HepG2 (cell line): ENCODE results near the gene SLC17A9. TPM values are rescaled to one million over a fixed set of nuclear protein-coding genes. Genes with fewer than 3 reads are reported as not detected.
A peak's percentile ranks its signal among the peaks of the same experiment; 100 is the strongest.

Experiments
- BATF2 ChIP-seq: sonication (generic); formaldehyde crosslinking; IDR thresholded peaks from 2 replicates; pipeline ENCODE4 v1.8.0; 2022; ENCODE audit warnings: mild to moderate bottlenecking, missing genetic modification reagents, moderate library complexity
- BORCS8-MEF2B ChIP-seq: sonication (generic); formaldehyde crosslinking; IDR thresholded peaks from 2 replicates; pipeline ENCODE4 v1.8.0; 2022; ENCODE audit warnings: mild to moderate bottlenecking, missing genetic modification reagents
- CREBL2 ChIP-seq: sonication (generic); formaldehyde crosslinking; IDR thresholded peaks from 2 replicates; pipeline ENCODE4 v1.8.1; 2023; ENCODE audit warnings: missing genetic modification reagents, mild to moderate bottlenecking, borderline replicate concordance
- EED ChIP-seq: sonication (generic); formaldehyde crosslinking; IDR thresholded peaks from 2 replicates; pipeline ENCODE4 v1.5.0; 2020; ENCODE audit warnings: mild to moderate bottlenecking, missing genetic modification reagents
- ELF4 ChIP-seq: sonication (generic); formaldehyde crosslinking; IDR thresholded peaks from 2 replicates; pipeline ENCODE4 v1.5.0; 2020; ENCODE audit warnings: missing genetic modification reagents, mild to moderate bottlenecking, moderate library complexity, borderline replicate concordance
- GPN1 ChIP-seq: sonication (generic); formaldehyde crosslinking; IDR thresholded peaks from 2 replicates; pipeline ENCODE4 v1.5.1; 2020; ENCODE audit warnings: missing genetic modification reagents, borderline replicate concordance
- KLF11 ChIP-seq: IDR thresholded peaks from 2 replicates; pipeline ENCODE4 v1.6.1; 2016; ENCODE audit warnings: missing compliant biosample characterization
- RBAK ChIP-seq: sonication (generic); formaldehyde crosslinking; IDR thresholded peaks from 2 replicates; pipeline ENCODE4 v1.5.1; 2020; ENCODE audit warnings: mild to moderate bottlenecking, missing genetic modification reagents
- SMC3 ChIP-seq: IDR thresholded peaks from 2 replicates; pipeline ENCODE4 v1.6.1; 2011; ENCODE audit warnings: low read length, improper control_type of control experiment
- SNAPC2 ChIP-seq: sonication (generic); formaldehyde crosslinking; IDR thresholded peaks from 2 replicates; pipeline ENCODE4 v1.8.1; 2022; ENCODE audit warnings: mild to moderate bottlenecking, missing genetic modification reagents
- ZNF12 ChIP-seq: sonication (generic); formaldehyde crosslinking; IDR thresholded peaks from 2 replicates; pipeline ENCODE4 v1.5.0; 2020; ENCODE audit warnings: missing genetic modification reagents
- ZNF777 ChIP-seq: sonication (generic); formaldehyde crosslinking; IDR thresholded peaks from 2 replicates; pipeline ENCODE4 v1.4.0; 2020; ENCODE audit warnings: missing genetic modification reagents
- polyA plus RNA-seq, 8 experiments: library from polyadenylated mRNA; depleted of rRNA in 3 of 8; stranded (reverse) in 7 of 8; unstranded in 1 of 8; fragments of >200 nt; fragmentation: Illumina TruSeq in 4 of 8; extraction: Trizol in 4 of 8; gene quantifications; 2 replicates each; pipeline versions ENCODE4 v1.2.1 to v1.2.3, GENCODE V29; 2011 to 2016; ENCODE audit warnings: low read depth in 4 of 8, missing spikeins in 1 of 8, mixed read lengths in 1 of 8; ENCODE audit not compliant: insufficient read depth in 1 of 8
- total RNA-seq, 5 experiments: library from RNA; depleted of rRNA; stranded (reverse); fragments of >200 nt; fragmentation: Illumina TruSeq; extraction: Trizol; gene quantifications; 2 replicates each; pipeline ENCODE4 v1.2.3, GENCODE V29; 2016; ENCODE audit warnings: low read depth in 1 of 5
- TF ChIP-seq, protein P1 (sequence below): sonication (generic); formaldehyde crosslinking; IDR thresholded peaks from 2 replicates; pipeline ENCODE4 v1.4.0; 2020; ENCODE audit warnings: missing genetic modification reagents
- TF ChIP-seq, protein P2 (sequence below): sonication (generic); formaldehyde crosslinking; IDR thresholded peaks from 2 replicates; pipeline ENCODE4 v1.4.0; 2020; ENCODE audit warnings: missing genetic modification reagents
- TF ChIP-seq, protein P3 (sequence below): sonication (generic); formaldehyde crosslinking; IDR thresholded peaks from 2 replicates; pipeline ENCODE4 v1.4.0; 2020; ENCODE audit warnings: missing genetic modification reagents

The SLC17A9 gene
- total and polyA plus RNA-seq, 2 of the 13 experiments (the other 11 are each of a cell fraction or from before 2014, with no cell fraction given) = 110 to 191 TPM

- TF ChIP-seq, protein P1, sequence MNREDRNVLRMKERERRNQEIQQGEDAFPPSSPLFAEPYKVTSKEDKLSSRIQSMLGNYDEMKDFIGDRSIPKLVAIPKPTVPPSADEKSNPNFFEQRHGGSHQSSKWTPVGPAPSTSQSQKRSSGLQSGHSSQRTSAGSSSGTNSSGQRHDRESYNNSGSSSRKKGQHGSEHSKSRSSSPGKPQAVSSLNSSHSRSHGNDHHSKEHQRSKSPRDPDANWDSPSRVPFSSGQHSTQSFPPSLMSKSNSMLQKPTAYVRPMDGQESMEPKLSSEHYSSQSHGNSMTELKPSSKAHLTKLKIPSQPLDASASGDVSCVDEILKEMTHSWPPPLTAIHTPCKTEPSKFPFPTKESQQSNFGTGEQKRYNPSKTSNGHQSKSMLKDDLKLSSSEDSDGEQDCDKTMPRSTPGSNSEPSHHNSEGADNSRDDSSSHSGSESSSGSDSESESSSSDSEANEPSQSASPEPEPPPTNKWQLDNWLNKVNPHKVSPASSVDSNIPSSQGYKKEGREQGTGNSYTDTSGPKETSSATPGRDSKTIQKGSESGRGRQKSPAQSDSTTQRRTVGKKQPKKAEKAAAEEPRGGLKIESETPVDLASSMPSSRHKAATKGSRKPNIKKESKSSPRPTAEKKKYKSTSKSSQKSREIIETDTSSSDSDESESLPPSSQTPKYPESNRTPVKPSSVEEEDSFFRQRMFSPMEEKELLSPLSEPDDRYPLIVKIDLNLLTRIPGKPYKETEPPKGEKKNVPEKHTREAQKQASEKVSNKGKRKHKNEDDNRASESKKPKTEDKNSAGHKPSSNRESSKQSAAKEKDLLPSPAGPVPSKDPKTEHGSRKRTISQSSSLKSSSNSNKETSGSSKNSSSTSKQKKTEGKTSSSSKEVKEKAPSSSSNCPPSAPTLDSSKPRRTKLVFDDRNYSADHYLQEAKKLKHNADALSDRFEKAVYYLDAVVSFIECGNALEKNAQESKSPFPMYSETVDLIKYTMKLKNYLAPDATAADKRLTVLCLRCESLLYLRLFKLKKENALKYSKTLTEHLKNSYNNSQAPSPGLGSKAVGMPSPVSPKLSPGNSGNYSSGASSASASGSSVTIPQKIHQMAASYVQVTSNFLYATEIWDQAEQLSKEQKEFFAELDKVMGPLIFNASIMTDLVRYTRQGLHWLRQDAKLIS (CRISPR knock-in tag) = peak; percentile 53; the same call in 1 of the 2 replicates
- TF ChIP-seq ZNF12 (CRISPR knock-in tag) (no peak; the same call in 1 of the 2 replicates), EED (CRISPR knock-in tag) (peak; percentile 86), CREBL2 (CRISPR knock-in tag) (no peak), ELF4 (no peak), RBAK (CRISPR knock-in tag) (peak; percentile 12; the same call in 1 of the 2 replicates), SNAPC2 (no peak), SMC3 (peak; percentile 61; the same call in 1 of the 2 replicates), KLF11 (CRISPR knock-in tag) (peak; percentile 69; the same call in 1 of the 2 replicates), GPN1 (CRISPR knock-in tag) (peak; percentile 39; the same call in 1 of the 2 replicates), BATF2 (0 out of 2 replicates have a peak, but pooled peaks have one; percentile 45), ZNF777 (peak; percentile 91), BORCS8-MEF2B (peak; percentile 81)
- TF ChIP-seq, protein P2, sequence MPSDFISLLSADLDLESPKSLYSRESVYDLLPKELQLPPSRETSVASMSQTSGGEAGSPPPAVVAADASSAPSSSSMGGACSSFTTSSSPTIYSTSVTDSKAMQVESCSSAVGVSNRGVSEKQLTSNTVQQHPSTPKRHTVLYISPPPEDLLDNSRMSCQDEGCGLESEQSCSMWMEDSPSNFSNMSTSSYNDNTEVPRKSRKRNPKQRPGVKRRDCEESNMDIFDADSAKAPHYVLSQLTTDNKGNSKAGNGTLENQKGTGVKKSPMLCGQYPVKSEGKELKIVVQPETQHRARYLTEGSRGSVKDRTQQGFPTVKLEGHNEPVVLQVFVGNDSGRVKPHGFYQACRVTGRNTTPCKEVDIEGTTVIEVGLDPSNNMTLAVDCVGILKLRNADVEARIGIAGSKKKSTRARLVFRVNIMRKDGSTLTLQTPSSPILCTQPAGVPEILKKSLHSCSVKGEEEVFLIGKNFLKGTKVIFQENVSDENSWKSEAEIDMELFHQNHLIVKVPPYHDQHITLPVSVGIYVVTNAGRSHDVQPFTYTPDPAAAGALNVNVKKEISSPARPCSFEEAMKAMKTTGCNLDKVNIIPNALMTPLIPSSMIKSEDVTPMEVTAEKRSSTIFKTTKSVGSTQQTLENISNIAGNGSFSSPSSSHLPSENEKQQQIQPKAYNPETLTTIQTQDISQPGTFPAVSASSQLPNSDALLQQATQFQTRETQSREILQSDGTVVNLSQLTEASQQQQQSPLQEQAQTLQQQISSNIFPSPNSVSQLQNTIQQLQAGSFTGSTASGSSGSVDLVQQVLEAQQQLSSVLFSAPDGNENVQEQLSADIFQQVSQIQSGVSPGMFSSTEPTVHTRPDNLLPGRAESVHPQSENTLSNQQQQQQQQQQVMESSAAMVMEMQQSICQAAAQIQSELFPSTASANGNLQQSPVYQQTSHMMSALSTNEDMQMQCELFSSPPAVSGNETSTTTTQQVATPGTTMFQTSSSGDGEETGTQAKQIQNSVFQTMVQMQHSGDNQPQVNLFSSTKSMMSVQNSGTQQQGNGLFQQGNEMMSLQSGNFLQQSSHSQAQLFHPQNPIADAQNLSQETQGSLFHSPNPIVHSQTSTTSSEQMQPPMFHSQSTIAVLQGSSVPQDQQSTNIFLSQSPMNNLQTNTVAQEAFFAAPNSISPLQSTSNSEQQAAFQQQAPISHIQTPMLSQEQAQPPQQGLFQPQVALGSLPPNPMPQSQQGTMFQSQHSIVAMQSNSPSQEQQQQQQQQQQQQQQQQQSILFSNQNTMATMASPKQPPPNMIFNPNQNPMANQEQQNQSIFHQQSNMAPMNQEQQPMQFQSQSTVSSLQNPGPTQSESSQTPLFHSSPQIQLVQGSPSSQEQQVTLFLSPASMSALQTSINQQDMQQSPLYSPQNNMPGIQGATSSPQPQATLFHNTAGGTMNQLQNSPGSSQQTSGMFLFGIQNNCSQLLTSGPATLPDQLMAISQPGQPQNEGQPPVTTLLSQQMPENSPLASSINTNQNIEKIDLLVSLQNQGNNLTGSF = no peak
- TF ChIP-seq, protein P3, sequence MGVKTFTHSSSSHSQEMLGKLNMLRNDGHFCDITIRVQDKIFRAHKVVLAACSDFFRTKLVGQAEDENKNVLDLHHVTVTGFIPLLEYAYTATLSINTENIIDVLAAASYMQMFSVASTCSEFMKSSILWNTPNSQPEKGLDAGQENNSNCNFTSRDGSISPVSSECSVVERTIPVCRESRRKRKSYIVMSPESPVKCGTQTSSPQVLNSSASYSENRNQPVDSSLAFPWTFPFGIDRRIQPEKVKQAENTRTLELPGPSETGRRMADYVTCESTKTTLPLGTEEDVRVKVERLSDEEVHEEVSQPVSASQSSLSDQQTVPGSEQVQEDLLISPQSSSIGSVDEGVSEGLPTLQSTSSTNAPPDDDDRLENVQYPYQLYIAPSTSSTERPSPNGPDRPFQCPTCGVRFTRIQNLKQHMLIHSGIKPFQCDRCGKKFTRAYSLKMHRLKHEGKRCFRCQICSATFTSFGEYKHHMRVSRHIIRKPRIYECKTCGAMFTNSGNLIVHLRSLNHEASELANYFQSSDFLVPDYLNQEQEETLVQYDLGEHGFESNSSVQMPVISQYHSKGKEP (CRISPR knock-in tag) = no peak; the same call in 1 of the 2 replicates
Observed at GRCh38 chr20:62971950-62972844, 19.7 kb downstream of the SLC17A9 start (continued).
